SK-N-SH treated with all-trans-retinoic acid at 6 μM for 48 hours (cell line): Measurements from ENCODE around the gene DEDD2.

Experiments used
- ATAC-seq: fragments of 200-7000 bp; cut with Tn5 transposase; 3 replicates; pipeline ENCODE4 v1.9.1; 2020; ENCODE audit warnings: mild to moderate bottlenecking, moderate library complexity
- ARNTL ChIP-seq: fragments of 450-650 bp; formaldehyde crosslinking; IDR thresholded peaks from 2 replicates; pipeline ENCODE4 v1.5.0; 2020; ENCODE audit warnings: low read depth, mild to moderate bottlenecking, moderate library complexity, borderline replicate concordance
- BACH2 ChIP-seq: fragments of 250-450 bp; sonication (Bioruptor Pico); IDR thresholded peaks from 2 replicates; pipeline ENCODE4 v1.9.0; 2021; ENCODE audit warnings: mild to moderate bottlenecking, borderline replicate concordance
- CREB5 ChIP-seq: fragments of 250-450 bp; sonication (Bioruptor Pico); IDR thresholded peaks from 2 replicates; pipeline ENCODE4 v1.5.1; 2020; ENCODE audit warnings: low read depth, mild to moderate bottlenecking, moderate library complexity
- CSDC2 ChIP-seq: fragments of 250-450 bp; sonication (Bioruptor Pico); IDR thresholded peaks from 2 replicates; pipeline ENCODE4 v1.5.0; 2020; ENCODE audit warnings: mild to moderate bottlenecking, moderate library complexity
- CSRNP3 ChIP-seq: fragments of 250-450 bp; sonication (Bioruptor Pico); IDR thresholded peaks from 2 replicates; pipeline ENCODE4 v1.5.1; 2021; ENCODE audit warnings: mild to moderate bottlenecking, moderate library complexity
- ESRRG ChIP-seq: fragments of 250-450 bp; sonication (Bioruptor Pico); IDR thresholded peaks from 2 replicates; pipeline ENCODE4 v1.6.1; 2021; ENCODE audit warnings: mild to moderate bottlenecking
- GLIS3 ChIP-seq: fragments of 250-450 bp; sonication (Bioruptor Pico); IDR thresholded peaks from 2 replicates; pipeline ENCODE4 v1.5.0; 2020; ENCODE audit warnings: mild to moderate bottlenecking, moderate library complexity
- ISL1 ChIP-seq: fragments of 250-450 bp; sonication (Bioruptor Pico); IDR thresholded peaks from 2 replicates; pipeline ENCODE4 v2.1.2; 2022; ENCODE audit warnings: mild to moderate bottlenecking, moderate library complexity
- OSR1 ChIP-seq: fragments of 250-450 bp; sonication (Bioruptor Pico); IDR thresholded peaks from 2 replicates; pipeline ENCODE4 v1.8.0; 2022; ENCODE audit warnings: moderate library complexity, mild to moderate bottlenecking, inconsistent platforms
- PATZ1 ChIP-seq: fragments of 250-450 bp; sonication (Bioruptor Pico); IDR thresholded peaks from 2 replicates; pipeline ENCODE4 v1.8.0; 2020; ENCODE audit warnings: mild to moderate bottlenecking, moderate library complexity, borderline replicate concordance
- RARB ChIP-seq: fragments of 250-450 bp; sonication (Bioruptor Pico); IDR thresholded peaks from 2 replicates; pipeline ENCODE4 v1.8.0; 2021; ENCODE audit warnings: mild to moderate bottlenecking, moderate library complexity
- SNAI2 ChIP-seq: fragments of 250-450 bp; sonication (Bioruptor Pico); IDR thresholded peaks from 2 replicates; pipeline ENCODE4 v1.5.0; 2020; ENCODE audit warnings: mild to moderate bottlenecking, moderate library complexity
- TCF4 ChIP-seq: fragments of 250-450 bp; sonication (Bioruptor Pico); IDR thresholded peaks from 2 replicates; pipeline ENCODE4 v1.8.0; 2021; ENCODE audit warnings: mild to moderate bottlenecking, moderate library complexity, borderline replicate concordance
- TOX ChIP-seq: fragments of 250-450 bp; sonication (Bioruptor Pico); IDR thresholded peaks from 2 replicates; pipeline ENCODE4 v1.8.0; 2021; ENCODE audit warnings: mild to moderate bottlenecking, moderate library complexity, borderline replicate concordance
- TSHZ2 ChIP-seq: fragments of 250-450 bp; sonication (Bioruptor Pico); IDR thresholded peaks from 2 replicates; pipeline ENCODE4 v1.5.0; 2020; ENCODE audit warnings: mild to moderate bottlenecking, moderate library complexity
- ZC3H10 ChIP-seq: fragments of 250-450 bp; sonication (Bioruptor Pico); IDR thresholded peaks from 2 replicates; pipeline ENCODE4 v1.5.1; 2021; ENCODE audit warnings: mild to moderate bottlenecking, moderate library complexity
- ZFP3 ChIP-seq: fragments of 250-450 bp; sonication (Bioruptor Pico); IDR thresholded peaks from 2 replicates; pipeline ENCODE4 v1.5.0; 2020; ENCODE audit warnings: mild to moderate bottlenecking, moderate library complexity
- ZNF70 ChIP-seq: fragments of 450-650 bp; formaldehyde crosslinking; IDR thresholded peaks from 2 replicates; pipeline ENCODE4 v1.5.0; 2020; ENCODE audit warnings: mild to moderate bottlenecking, moderate library complexity
- ZNF8 ChIP-seq: fragments of 450-650 bp; formaldehyde crosslinking; IDR thresholded peaks from 2 replicates; pipeline ENCODE4 v1.5.0; 2020; ENCODE audit warnings: mild to moderate bottlenecking, moderate library complexity

The DEDD2 gene

GRCh38 chr19:42153672-42154433 lies 63.6 kb downstream of the DEDD2 start (continued):
- TF ChIP-seq SNAI2 (no peak), CSRNP3 (CRISPR knock-in tag) (no peak), ARNTL (no peak), TOX (no peak), ZC3H10 (no peak), ISL1 (CRISPR knock-in tag) (no peak), ZFP3 (no peak)

- TF ChIP-seq ZNF70 (CRISPR knock-in tag) (no peak), ARNTL (no peak), CSRNP3 (CRISPR knock-in tag) (no peak), OSR1 (no peak), TCF4 (CRISPR knock-in tag) (no peak), PATZ1 (CRISPR knock-in tag) (no peak), CSDC2 (CRISPR knock-in tag) (no peak), CREB5 (CRISPR knock-in tag) (no peak), GLIS3 (no peak), TSHZ2 (CRISPR knock-in tag) (no peak), ZFP3 (no peak), ZNF8 (CRISPR knock-in tag) (no peak), ESRRG (no peak), TOX (no peak), ZC3H10 (no peak), BACH2 (no peak)
- ATAC-seq = no peak
These were observed 64.4 kb downstream of the DEDD2 start for GRCh38 chr19:42152910-42153671.

GRCh38 chr19:42151782-42152684 lies 65.4 kb downstream of the DEDD2 start:
- no peak for ATAC-seq
- TF ChIP-seq ZNF70 (CRISPR knock-in tag) (no peak), CSDC2 (CRISPR knock-in tag) (no peak), TOX (no peak), RARB (no peak), TCF4 (CRISPR knock-in tag) (no peak), SNAI2 (no peak)
- TF ChIP-seq, all 23 proteins: peak for 0
